Neural progenitor cell (in vitro differentiated cells): ENCODE measurements around the gene SRGAP3. TPM values are rescaled to one million over a fixed set of nuclear protein-coding genes. Genes with fewer than 3 reads are reported as not detected.

Experiments
- DNase-seq: peaks from one replicate; pipeline ENCODE4 v3.0.0-alpha.2; 2016; ENCODE audit warnings: low spot score
- H2AFZ ChIP-seq: fragments of 200-600 bp; sonication (generic); replicated peaks from 2 replicates; pipeline ENCODE4 v1.6.1; 2016; ENCODE audit warnings: antibody characterized with exemption
- H3F3A ChIP-seq: fragments of 200-600 bp; sonication (generic); 2 replicates; pipeline ENCODE4 v1.6.1; 2016; ENCODE audit warnings: antibody characterized with exemption, low read depth
- H3K27ac ChIP-seq: fragments of 200-600 bp; sonication (generic); 2 replicates; pipeline ENCODE4 v1.5.1; 2016; ENCODE audit warnings: mild to moderate bottlenecking
- H3K27me3 ChIP-seq: fragments of 200-600 bp; sonication (generic); 2 replicates; pipeline ENCODE4 v1.6.1; 2016; ENCODE audit warnings: mild to moderate bottlenecking, moderate library complexity
- H3K36me3 ChIP-seq: fragments of 200-600 bp; sonication (generic); 2 replicates; pipeline ENCODE4 v1.5.1; 2016
- H3K4me1 ChIP-seq: fragments of 200-600 bp; sonication (generic); 2 replicates; pipeline ENCODE4 v1.6.1; 2016; ENCODE audit warnings: mixed run types
- H3K4me2 ChIP-seq: fragments of 200-600 bp; sonication (generic); 2 replicates; pipeline ENCODE4 v1.6.1; 2016
- H3K4me3 ChIP-seq: fragments of 200-600 bp; sonication (generic); 2 replicates; pipeline ENCODE4 v1.5.1; 2016
- H3K79me2 ChIP-seq: fragments of 200-600 bp; sonication (generic); 2 replicates; pipeline ENCODE4 v1.6.1; 2016; ENCODE audit warnings: low read depth
- H3K9ac ChIP-seq: fragments of 200-600 bp; sonication (generic); 2 replicates; pipeline ENCODE4 v1.6.1; 2016
- H3K9me3 ChIP-seq: fragments of 200-600 bp; sonication (generic); 2 replicates; pipeline ENCODE4 v1.5.1; 2016; ENCODE audit warnings: low read depth
- H4K20me1 ChIP-seq: fragments of 200-600 bp; sonication (generic); 2 replicates; pipeline ENCODE4 v1.6.1; 2016; ENCODE audit warnings: low read depth
- H3K27ac Mint-ChIP-seq: 3 replicates; pipeline ENCODE4 v1.8.0; 2021; ENCODE audit warnings: mixed read lengths
- H3K27me3 Mint-ChIP-seq: 2 replicates; pipeline ENCODE4 v1.8.0; 2022; ENCODE audit warnings: low read depth, mild to moderate bottlenecking, inconsistent platforms, moderate library complexity, mixed read lengths; ENCODE audit not compliant: insufficient read depth
- H3K36me3 Mint-ChIP-seq: 3 replicates; pipeline ENCODE4 v1.8.0; 2021; ENCODE audit warnings: mixed read lengths
- H3K4me1 Mint-ChIP-seq: 3 replicates; pipeline ENCODE4 v1.8.0; 2021; ENCODE audit warnings: mixed read lengths
- H3K4me3 Mint-ChIP-seq: 3 replicates; pipeline ENCODE4 v1.8.0; 2021; ENCODE audit warnings: mild to moderate bottlenecking, moderate library complexity, mixed read lengths
- H3K9me3 Mint-ChIP-seq: 3 replicates; pipeline ENCODE4 v1.8.0; 2020; ENCODE audit warnings: mixed read lengths
- CTCF ChIP-seq: fragments of 200-600 bp; sonication (generic); IDR thresholded peaks from 2 replicates; pipeline ENCODE4 v1.5.1; 2017; ENCODE audit warnings: antibody characterized with exemption, mild to moderate bottlenecking
- EZH2 ChIP-seq: fragments of 200-600 bp; sonication (generic); IDR thresholded peaks from 2 replicates; pipeline ENCODE4 v1.6.1; 2017; ENCODE audit warnings: antibody characterized with exemption, mild to moderate bottlenecking, moderate library complexity
- EZH2phosphoT487 ChIP-seq: fragments of 200-600 bp; sonication (generic); IDR thresholded peaks from 2 replicates; pipeline ENCODE4 v1.6.1; 2017; ENCODE audit warnings: antibody characterized with exemption
- total RNA-seq: library from RNA; depleted of rRNA; stranded (reverse); fragments of >200 nt; gene quantifications from 2 replicates; pipeline ENCODE4 v1.2.3, GENCODE V29; 2015; ENCODE audit warnings: low replicate concordance

SRGAP3 gene
- total RNA-seq, 1 donor from 2014 or later = 59.3 TPM

GRCh38 chr3:8981700-8982099 is 267.7 kb downstream of the SRGAP3 start:
- H3K27ac ChIP-seq = no peak overlapping the region
- no peaks in the 10 kb centered on the region for H3K79me2 ChIP-seq
- TF ChIP-seq EZH2phosphoT487 (no peak), EZH2 (no peak), CTCF (no peak)
- H3K9me3 ChIP-seq = no peaks in the 10 kb centered on the region
- no peak overlapping the region for H3K4me2 ChIP-seq
- no peaks in the 10 kb centered on the region for H3K36me3 ChIP-seq
- no peak overlapping the region for H3K9ac ChIP-seq
- DNase-seq = no peak
- H3K27me3 ChIP-seq = no peaks in the 10 kb centered on the region
- Mint-ChIP-seq H3K4me1 (peaks cover 18% of the 10 kb centered on the region), H3K4me3 (no peak overlapping the region), H3K27ac (peak overlapping the region; percentile 22), H3K9me3 (peaks cover 9% of the 10 kb centered on the region), H3K27me3 (peaks cover 6% of the 10 kb centered on the region), H3K36me3 (peaks cover 2% of the 10 kb centered on the region)
- no peak overlapping the region for H3K4me3 ChIP-seq
- no peaks in the 10 kb centered on the region for H4K20me1 ChIP-seq
- no peak overlapping the region for H2AFZ ChIP-seq
- H3K4me1 ChIP-seq = no peaks in the 10 kb centered on the region
- no peaks in the 10 kb centered on the region for H3F3A ChIP-seq

DNA sequence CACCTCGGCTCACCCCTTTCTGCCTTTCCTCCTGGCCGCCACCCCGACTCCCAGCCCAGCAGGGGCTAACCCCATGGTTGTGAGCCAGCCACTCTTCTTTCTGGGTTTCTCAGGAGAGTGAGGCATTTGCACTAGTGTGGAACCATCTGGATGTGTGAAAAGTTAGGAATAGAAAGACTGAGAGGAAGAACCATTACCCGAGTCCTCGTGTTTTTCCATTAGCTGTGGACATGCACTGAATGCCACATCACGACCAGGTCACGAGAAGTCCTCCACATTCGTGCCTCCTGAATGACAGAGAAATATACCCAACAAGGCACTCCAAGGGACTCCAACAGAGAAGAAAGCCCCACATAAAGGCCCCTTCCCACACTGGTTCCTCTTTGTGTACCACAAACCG is 268.1 kb downstream of the SRGAP3 start:
- no peak overlapping the region for H3K27ac ChIP-seq
- peaks cover 9% of the 10 kb centered on the region for H3K9me3 Mint-ChIP-seq
- H2AFZ ChIP-seq = no peak overlapping the region
- no peak overlapping the region for H3K9ac ChIP-seq
- H3K79me2 ChIP-seq = no peaks in the 10 kb centered on the region
- H3K4me2 ChIP-seq = no peak overlapping the region
- no peak overlapping the region for H3K4me3 ChIP-seq
- no peaks in the 10 kb centered on the region for H3K4me1 ChIP-seq
- H4K20me1 ChIP-seq = no peaks in the 10 kb centered on the region
- peaks cover 2% of the 10 kb centered on the region for H3K36me3 Mint-ChIP-seq
- H3F3A ChIP-seq = no peaks in the 10 kb centered on the region
- H3K9me3 ChIP-seq = no peaks in the 10 kb centered on the region
- H3K27me3 Mint-ChIP-seq = peaks cover 6% of the 10 kb centered on the region
- H3K27me3 ChIP-seq = no peaks in the 10 kb centered on the region
- TF ChIP-seq CTCF (no peak), EZH2 (no peak), EZH2phosphoT487 (no peak)
- no peaks in the 10 kb centered on the region for H3K36me3 ChIP-seq
- no peak overlapping the region for H3K4me3 Mint-ChIP-seq
- H3K27ac Mint-ChIP-seq = no peak overlapping the region
- peaks cover 18% of the 10 kb centered on the region for H3K4me1 Mint-ChIP-seq
- DNase-seq = no peak

DNA sequence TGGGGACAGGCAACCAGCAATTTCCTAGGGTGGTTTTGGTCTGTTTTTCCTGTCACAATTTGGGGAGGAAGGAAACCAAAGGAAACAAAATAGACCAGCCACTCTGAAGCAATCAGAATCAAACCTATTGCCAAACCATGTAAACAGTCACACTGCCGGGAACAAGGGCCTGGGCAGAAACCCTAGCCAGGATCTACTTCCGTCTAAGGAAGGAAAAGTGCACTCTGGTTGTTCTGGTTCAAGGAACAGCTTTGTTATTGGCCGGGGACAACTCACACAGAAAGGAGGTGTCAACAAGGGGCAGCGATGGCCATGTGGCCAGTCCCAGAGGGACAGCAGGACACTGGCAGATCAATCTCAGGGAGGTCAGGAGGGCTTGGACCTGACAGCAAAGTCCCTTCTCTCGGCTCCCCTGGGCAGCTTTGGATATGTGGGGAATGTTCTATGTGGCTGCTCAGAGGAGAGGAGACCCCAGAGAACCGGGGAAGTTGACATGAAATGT is 268.6 kb downstream of the SRGAP3 start:
- H2AFZ ChIP-seq = no peak overlapping the region
- no peaks in the 10 kb centered on the region for H3K4me1 ChIP-seq
- Mint-ChIP-seq H3K27ac (peak overlapping the region; percentile 61), H3K4me1 (peaks cover 18% of the 10 kb centered on the region), H3K9me3 (peaks cover 9% of the 10 kb centered on the region), H3K27me3 (peaks cover 6% of the 10 kb centered on the region), H3K4me3 (no peak overlapping the region), H3K36me3 (peaks cover 2% of the 10 kb centered on the region)
- H3K79me2 ChIP-seq = no peaks in the 10 kb centered on the region
- no peaks in the 10 kb centered on the region for H3K9me3 ChIP-seq
- no peaks in the 10 kb centered on the region for H3K36me3 ChIP-seq
- H3F3A ChIP-seq = no peaks in the 10 kb centered on the region
- no peak for DNase-seq
- H4K20me1 ChIP-seq = no peaks in the 10 kb centered on the region
- H3K4me3 ChIP-seq = no peak overlapping the region
- no peak overlapping the region for H3K27ac ChIP-seq
- H3K9ac ChIP-seq = no peak overlapping the region
- no peak overlapping the region for H3K4me2 ChIP-seq
- no peaks in the 10 kb centered on the region for H3K27me3 ChIP-seq
- no peak for TF ChIP-seq CTCF
- TF ChIP-seq EZH2 = no peak
- TF ChIP-seq EZH2phosphoT487 = no peak
